Fibroblast of peridontal ligament (primary cell): ENCODE measurements around the gene TGM2.

Experiments used
- DNase-seq: peaks from one replicate; pipeline ENCODE4 v3.0.0-alpha.2; 2010; ENCODE audit errors: extremely low read depth

TGM2 gene

GRCh38 chr20:38177201-38177600 lies 12.1 kb upstream of the TGM2 start:
- no peak for DNase-seq

- no peak for DNase-seq
Observed at GRCh38 chr20:38175304-38176180, 10.5 kb upstream of the TGM2 start.

GRCh38 chr20:38173237-38174156 lies 8.4 kb upstream of the TGM2 start:
- DNase-seq = peak; percentile 92

GRCh38 chr20:38172408-38172807 lies 7.3 kb upstream of the TGM2 start:
- DNase-seq = peak; percentile 59

GRCh38 chr20:38171675-38172043 lies 6.6 kb upstream of the TGM2 start:
- DNase-seq = no peak

GRCh38 chr20:38170826-38171674 lies 6.0 kb upstream of the TGM2 start:
- DNase-seq = peak; percentile 46

- no peak for DNase-seq
Observed at GRCh38 chr20:38170219-38170825, 5.3 kb upstream of the TGM2 start.

GRCh38 chr20:38169636-38170193 lies 4.6 kb upstream of the TGM2 start:
- DNase-seq = no peak

GRCh38 chr20:38168791-38169589 lies 3.9 kb upstream of the TGM2 start:
- no peak for DNase-seq

- DNase-seq = peak; percentile 88
Observed at GRCh38 chr20:38167851-38168760, 3.0 kb upstream of the TGM2 start.

- no peak for DNase-seq
Observed at GRCh38 chr20:38167328-38167850, 2.3 kb upstream of the TGM2 start.

- DNase-seq = no peak
Observed at GRCh38 chr20:38166703-38167233, 1.7 kb upstream of the TGM2 start.

- DNase-seq = peak; percentile 39
Observed at GRCh38 chr20:38165966-38166702, 1.1 kb upstream of the TGM2 start.

GRCh38 chr20:38164624-38165088 lies 414 bp downstream of the TGM2 start:
- DNase-seq = no peak

- no peak for DNase-seq
Observed at GRCh38 chr20:38164069-38164468, 1.0 kb downstream of the TGM2 start.

GRCh38 chr20:38162878-38163875 lies 1.9 kb downstream of the TGM2 start:
- DNase-seq = no peak
